DOHH2 (cell line): ENCODE results near the gene MS4A10.

Source experiments
- H3F3A ChIP-seq: fragments of 200-600 bp; sonication (generic), shearing (Covaris generic); 2 replicates; pipeline ENCODE4 v1.6.0; 2016; ENCODE audit warnings: antibody characterized with exemption, mild to moderate bottlenecking; ENCODE audit not compliant: control insufficient read depth, insufficient read depth
- H3K27ac ChIP-seq: fragments of 200-600 bp; sonication (generic); 2 replicates; pipeline ENCODE4 v1.5.1; 2014; ENCODE audit warnings: low read depth, mild to moderate bottlenecking, low read length, moderate library complexity
- H3K27me3 ChIP-seq: fragments of 200-600 bp; sonication (generic); 2 replicates; pipeline ENCODE4 v1.6.1; 2014; ENCODE audit warnings: mild to moderate bottlenecking, low read length, mixed read lengths; ENCODE audit not compliant: control insufficient read depth
- H3K36me3 ChIP-seq: fragments of 200-600 bp; sonication (generic); 2 replicates; pipeline ENCODE4 v1.6.1; 2014; ENCODE audit warnings: mild to moderate bottlenecking, low read length, moderate library complexity, mixed read lengths; ENCODE audit not compliant: control insufficient read depth
- H3K4me1 ChIP-seq: fragments of 200-600 bp; sonication (generic); 2 replicates; pipeline ENCODE4 v1.6.1; 2014; ENCODE audit warnings: mild to moderate bottlenecking, low read length, mixed read lengths; ENCODE audit not compliant: control insufficient read depth
- H3K4me2 ChIP-seq: fragments of 200-600 bp; sonication (generic); 2 replicates; pipeline ENCODE4 v1.6.0; 2014; ENCODE audit warnings: mild to moderate bottlenecking, low read length, moderate library complexity
- H3K4me3 ChIP-seq: fragments of 200-600 bp; sonication (generic); 2 replicates; pipeline ENCODE4 v1.5.1; 2014; ENCODE audit warnings: mild to moderate bottlenecking, low read length, mixed read lengths
- H3K79me2 ChIP-seq: fragments of 200-600 bp; sonication (generic); 2 replicates; pipeline ENCODE4 v1.6.1; 2014; ENCODE audit warnings: mild to moderate bottlenecking, low read length, mixed read lengths; ENCODE audit not compliant: control insufficient read depth
- H3K9me2 ChIP-seq: fragments of 200-600 bp; sonication (generic); replicated peaks from 2 replicates; pipeline ENCODE4 v1.6.1; 2014; ENCODE audit warnings: mild to moderate bottlenecking, low read length, mixed read lengths; ENCODE audit not compliant: control insufficient read depth
- H3K9me3 ChIP-seq: fragments of 200-600 bp; sonication (generic); 2 replicates; pipeline ENCODE4 v1.6.1; 2014; ENCODE audit warnings: antibody characterized with exemption, low read length, mixed read lengths; ENCODE audit not compliant: control insufficient read depth, insufficient read depth
- H4K20me1 ChIP-seq: fragments of 200-600 bp; sonication (generic); 2 replicates; pipeline ENCODE4 v1.6.0; 2014; ENCODE audit warnings: low read depth, mild to moderate bottlenecking, antibody characterized with exemption, low read length, moderate library complexity; ENCODE audit not compliant: control insufficient read depth, insufficient read depth
- EZH2phosphoT487 ChIP-seq: fragments of 200-600 bp; sonication (generic); IDR thresholded peaks from 2 replicates; pipeline ENCODE4 v1.6.1; 2017; ENCODE audit warnings: borderline replicate concordance, mild to moderate bottlenecking, antibody characterized with exemption, low read length, moderate library complexity, mixed read lengths
- TF ChIP-seq, protein P1 (sequence below): fragments of 200-600 bp; sonication (generic); IDR thresholded peaks from one replicate; pipeline ENCODE4 v1.5.1; 2014; ENCODE audit warnings: antibody characterized with exemption, mild to moderate bottlenecking, low read depth, low read length; ENCODE audit not compliant: poor library complexity, severe bottlenecking

Gene MS4A10

DNA sequence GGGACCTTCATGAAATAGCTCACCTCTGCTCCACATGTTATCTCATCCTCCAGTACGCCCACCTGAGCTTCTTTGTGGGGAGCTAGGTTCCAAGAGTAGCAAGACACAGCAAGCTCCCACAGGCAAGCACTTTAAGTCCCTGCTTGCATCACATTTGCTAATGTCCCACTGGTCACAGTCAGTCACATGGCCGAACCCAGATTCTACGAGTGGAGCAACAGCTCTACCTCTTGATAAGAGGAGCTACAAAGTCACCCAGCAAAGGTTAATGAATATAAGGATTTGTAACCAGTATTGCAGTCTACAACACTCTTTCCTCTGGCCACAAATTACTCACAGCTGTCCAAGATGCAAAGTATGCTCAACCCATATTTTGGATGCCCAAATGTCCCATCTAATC, 43.7 kb upstream of the MS4A10 start:
- H3K9me3 ChIP-seq: no peaks in the 10 kb centered on the region
- H3K36me3 ChIP-seq: no peaks in the 10 kb centered on the region
- no peak overlapping the region for H3K4me3 ChIP-seq
- no peaks in the 10 kb centered on the region for H3K9me2 ChIP-seq
- no peaks in the 10 kb centered on the region for H3F3A ChIP-seq
- no peak overlapping the region for H3K4me2 ChIP-seq
- no peaks in the 10 kb centered on the region for H3K79me2 ChIP-seq
- no peak overlapping the region for H3K27ac ChIP-seq
- TF ChIP-seq, protein P1, sequence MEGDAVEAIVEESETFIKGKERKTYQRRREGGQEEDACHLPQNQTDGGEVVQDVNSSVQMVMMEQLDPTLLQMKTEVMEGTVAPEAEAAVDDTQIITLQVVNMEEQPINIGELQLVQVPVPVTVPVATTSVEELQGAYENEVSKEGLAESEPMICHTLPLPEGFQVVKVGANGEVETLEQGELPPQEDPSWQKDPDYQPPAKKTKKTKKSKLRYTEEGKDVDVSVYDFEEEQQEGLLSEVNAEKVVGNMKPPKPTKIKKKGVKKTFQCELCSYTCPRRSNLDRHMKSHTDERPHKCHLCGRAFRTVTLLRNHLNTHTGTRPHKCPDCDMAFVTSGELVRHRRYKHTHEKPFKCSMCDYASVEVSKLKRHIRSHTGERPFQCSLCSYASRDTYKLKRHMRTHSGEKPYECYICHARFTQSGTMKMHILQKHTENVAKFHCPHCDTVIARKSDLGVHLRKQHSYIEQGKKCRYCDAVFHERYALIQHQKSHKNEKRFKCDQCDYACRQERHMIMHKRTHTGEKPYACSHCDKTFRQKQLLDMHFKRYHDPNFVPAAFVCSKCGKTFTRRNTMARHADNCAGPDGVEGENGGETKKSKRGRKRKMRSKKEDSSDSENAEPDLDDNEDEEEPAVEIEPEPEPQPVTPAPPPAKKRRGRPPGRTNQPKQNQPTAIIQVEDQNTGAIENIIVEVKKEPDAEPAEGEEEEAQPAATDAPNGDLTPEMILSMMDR: no peak
- TF ChIP-seq EZH2phosphoT487: no peak
- H3K4me1 ChIP-seq: no peaks in the 10 kb centered on the region
- H3K27me3 ChIP-seq: 0 out of 2 replicates have a peak, but pooled peaks cover 3% of the 10 kb centered on the region
- H4K20me1 ChIP-seq: no peaks in the 10 kb centered on the region

DNA sequence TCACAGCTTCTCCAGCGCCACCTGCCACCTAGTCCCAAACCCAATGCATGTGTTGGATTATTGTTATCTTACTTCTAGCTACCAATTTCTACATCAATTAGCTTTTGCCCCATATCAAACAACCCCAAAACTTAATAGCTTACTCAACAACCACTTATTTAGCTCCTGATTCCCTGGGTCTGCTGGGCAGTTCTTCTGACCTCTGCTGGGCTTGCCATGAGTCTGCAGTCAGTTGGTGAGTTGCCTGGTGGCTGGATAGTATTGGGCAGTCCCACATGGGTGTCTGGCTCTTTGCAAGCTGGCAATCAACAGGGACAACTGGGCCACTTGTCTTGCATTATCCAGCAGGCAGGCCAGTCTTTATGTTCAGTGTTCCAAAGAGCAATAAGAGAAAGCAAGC, 42.1 kb upstream of the MS4A10 start:
- no peak overlapping the region for H3K27ac ChIP-seq
- no peak overlapping the region for H3K4me3 ChIP-seq
- H3K9me2 ChIP-seq: no peaks in the 10 kb centered on the region
- H3K9me3 ChIP-seq: 0 out of 2 replicates have a peak, but pooled peaks cover 3% of the 10 kb centered on the region
- no peaks in the 10 kb centered on the region for H4K20me1 ChIP-seq
- no peaks in the 10 kb centered on the region for H3K4me1 ChIP-seq
- no peak overlapping the region for H3K4me2 ChIP-seq
- no peak for TF ChIP-seq EZH2phosphoT487
- TF ChIP-seq, protein P1: no peak
- no peaks in the 10 kb centered on the region for H3K79me2 ChIP-seq
- 0 out of 2 replicates have a peak, but pooled peaks cover 3% of the 10 kb centered on the region for H3K27me3 ChIP-seq
- H3F3A ChIP-seq: no peaks in the 10 kb centered on the region
- H3K36me3 ChIP-seq: no peaks in the 10 kb centered on the region

DNA sequence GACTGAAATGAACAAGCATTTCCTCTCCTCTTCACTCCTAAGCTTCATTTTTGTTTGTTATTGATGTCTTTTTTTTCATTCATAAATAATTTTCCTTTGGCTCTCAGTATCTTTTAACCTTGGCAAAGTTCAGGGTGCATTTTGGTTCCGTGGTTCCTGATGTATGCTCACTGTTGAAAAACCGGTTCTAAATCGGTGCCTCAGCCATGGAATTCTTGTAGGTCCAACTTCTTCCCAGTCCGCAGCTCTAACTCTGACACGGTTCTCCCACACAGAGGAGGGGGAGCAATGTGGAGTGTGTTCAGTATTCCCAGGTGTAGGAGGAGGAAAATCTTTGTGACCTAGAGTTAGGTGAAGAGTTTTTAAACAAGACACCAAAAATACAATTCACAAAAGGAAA, 41.0 kb upstream of the MS4A10 start:
- H3K36me3 ChIP-seq: no peaks in the 10 kb centered on the region
- H4K20me1 ChIP-seq: no peaks in the 10 kb centered on the region
- no peak overlapping the region for H3K4me3 ChIP-seq
- no peak for TF ChIP-seq EZH2phosphoT487
- TF ChIP-seq, protein P1: no peak
- H3K4me1 ChIP-seq: no peaks in the 10 kb centered on the region
- H3F3A ChIP-seq: no peaks in the 10 kb centered on the region
- H3K79me2 ChIP-seq: no peaks in the 10 kb centered on the region
- no peaks in the 10 kb centered on the region for H3K9me2 ChIP-seq
- H3K9me3 ChIP-seq: 0 out of 2 replicates have a peak, but pooled peaks cover 3% of the 10 kb centered on the region
- H3K27ac ChIP-seq: no peak overlapping the region
- H3K4me2 ChIP-seq: no peak overlapping the region
- no peaks in the 10 kb centered on the region for H3K27me3 ChIP-seq
